ENCODE results near the gene CPNE9.

Gene CPNE9

DNA sequence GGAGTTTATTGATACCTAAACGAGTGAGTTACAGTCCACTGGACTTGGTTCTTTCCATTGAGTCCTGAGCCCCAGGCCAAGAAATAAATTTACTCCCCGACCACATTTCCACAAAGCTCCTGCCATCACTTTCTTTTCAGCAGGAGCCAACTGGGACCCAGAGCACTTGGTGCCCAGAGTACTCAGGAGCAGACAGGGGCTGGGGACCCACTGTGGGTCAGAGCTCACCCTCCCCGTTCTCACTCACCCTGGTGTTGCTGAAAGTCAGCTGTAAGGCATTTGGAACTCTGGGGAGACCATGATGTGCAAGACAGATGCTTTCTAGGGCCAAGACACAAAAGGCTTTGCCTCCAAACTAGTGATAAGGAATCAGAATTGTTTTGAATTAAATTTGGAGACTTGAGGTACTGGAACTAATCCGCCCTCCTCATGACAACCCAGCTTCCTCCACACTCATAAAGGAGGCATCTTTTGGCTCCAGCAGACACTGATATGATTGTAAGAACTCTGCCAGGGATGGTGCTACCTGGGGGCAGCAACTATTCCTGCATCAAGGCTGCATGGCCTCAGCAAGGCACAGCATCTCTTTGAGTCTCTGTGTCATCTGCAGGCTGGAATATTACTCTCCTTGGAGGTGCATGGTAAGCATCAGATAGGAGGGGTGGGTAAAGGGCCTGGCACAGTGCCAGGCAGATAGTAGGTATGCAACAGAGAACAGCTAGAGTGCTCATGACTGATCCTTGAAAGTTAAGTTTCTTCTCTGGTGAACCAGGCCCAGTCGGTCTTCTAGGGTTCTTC, 73.5 kb downstream of the CPNE9 start:
- DNase-seq (ENCODE audit: low spot score) = no peak
- H3K27ac ChIP-seq = no peak overlapping the region
- ChIA-PET CTCF (no interaction called here), POLR2A (ENCODE audit: low non-redundant PET) (interaction anchor here (1.0 kb wide), 1 partner anchor 7 kb away, joined by 3 read pairs; the partner anchor contains the start of gene CAMK1)
- TF ChIP-seq, protein P1, sequence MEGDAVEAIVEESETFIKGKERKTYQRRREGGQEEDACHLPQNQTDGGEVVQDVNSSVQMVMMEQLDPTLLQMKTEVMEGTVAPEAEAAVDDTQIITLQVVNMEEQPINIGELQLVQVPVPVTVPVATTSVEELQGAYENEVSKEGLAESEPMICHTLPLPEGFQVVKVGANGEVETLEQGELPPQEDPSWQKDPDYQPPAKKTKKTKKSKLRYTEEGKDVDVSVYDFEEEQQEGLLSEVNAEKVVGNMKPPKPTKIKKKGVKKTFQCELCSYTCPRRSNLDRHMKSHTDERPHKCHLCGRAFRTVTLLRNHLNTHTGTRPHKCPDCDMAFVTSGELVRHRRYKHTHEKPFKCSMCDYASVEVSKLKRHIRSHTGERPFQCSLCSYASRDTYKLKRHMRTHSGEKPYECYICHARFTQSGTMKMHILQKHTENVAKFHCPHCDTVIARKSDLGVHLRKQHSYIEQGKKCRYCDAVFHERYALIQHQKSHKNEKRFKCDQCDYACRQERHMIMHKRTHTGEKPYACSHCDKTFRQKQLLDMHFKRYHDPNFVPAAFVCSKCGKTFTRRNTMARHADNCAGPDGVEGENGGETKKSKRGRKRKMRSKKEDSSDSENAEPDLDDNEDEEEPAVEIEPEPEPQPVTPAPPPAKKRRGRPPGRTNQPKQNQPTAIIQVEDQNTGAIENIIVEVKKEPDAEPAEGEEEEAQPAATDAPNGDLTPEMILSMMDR (conservative IDR thresholded peaks at IDR 0.05; ENCODE audit: low read depth) = no peak

DNA sequence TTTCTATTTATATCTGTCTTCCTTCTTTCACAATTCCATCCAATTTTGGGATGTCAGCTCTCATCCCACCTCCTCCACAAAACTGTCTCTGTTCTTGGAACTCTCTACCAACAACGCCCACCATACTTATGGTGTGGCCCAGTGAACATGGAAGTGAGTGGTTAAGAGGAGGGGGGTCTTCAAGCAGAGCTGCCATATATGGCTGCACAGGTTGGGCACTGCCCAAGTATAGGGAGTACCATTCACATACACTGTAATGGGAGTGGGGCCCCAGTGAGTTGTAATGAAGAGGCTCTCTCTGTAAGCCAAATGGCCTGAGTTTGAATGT, 74.0 kb downstream of the CPNE9 start:
- TF ChIP-seq, protein P1 (conservative IDR thresholded peaks at IDR 0.05; ENCODE audit: low read depth) = no peak
- ChIA-PET CTCF (no interaction called here), POLR2A (ENCODE audit: low non-redundant PET) (interaction anchor here (1.0 kb wide), 1 partner anchor 8 kb away, joined by 3 read pairs; the partner anchor contains the start of gene CAMK1)
- no peak overlapping the region for H3K27ac ChIP-seq
- DNase-seq (ENCODE audit: low spot score) = no peak

DNA sequence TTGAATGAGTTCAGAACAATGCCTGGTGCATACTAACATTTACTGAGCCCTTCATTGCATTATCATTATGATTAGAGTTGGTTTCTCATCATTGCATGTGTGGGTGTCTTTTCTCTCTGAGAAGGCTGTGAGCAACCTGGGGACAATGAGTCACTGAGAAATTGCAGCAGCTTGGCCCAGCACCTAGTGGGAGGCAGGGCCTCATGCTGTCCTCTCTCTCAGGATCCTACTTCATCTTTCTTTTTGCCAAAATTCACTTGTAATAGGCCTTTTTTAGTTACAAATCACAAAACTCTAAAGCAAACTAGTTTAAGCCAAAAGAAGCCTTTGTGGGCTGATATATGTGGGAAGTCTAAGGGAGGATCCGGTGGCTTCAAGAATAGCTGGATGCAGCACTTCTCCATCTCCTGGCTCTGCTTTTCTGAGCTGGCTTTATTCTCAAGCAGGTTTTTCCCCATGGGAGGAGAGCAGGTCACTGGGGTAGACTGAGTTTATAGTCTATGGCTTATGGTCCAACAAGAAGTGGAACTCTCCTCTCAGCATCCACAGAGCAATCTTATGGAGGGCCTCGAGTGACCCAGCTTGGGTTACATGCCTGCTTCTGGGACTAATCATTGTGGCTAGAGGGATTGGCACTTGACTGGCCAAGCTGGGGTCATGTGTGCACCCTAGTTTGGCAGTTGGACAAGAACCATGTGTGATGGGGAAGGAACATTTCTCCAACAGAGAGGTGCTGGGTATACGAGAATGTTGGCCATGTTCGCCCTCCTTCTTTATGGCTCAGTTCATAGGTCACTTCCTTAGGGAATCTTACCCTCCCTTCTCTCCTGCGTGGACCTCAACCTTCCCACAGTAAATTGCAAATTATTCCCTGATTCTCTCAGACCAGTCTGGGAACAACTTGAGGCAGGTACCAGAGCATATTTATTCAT, 74.8 kb downstream of the CPNE9 start:
- TF ChIP-seq, protein P1 (conservative IDR thresholded peaks at IDR 0.05; ENCODE audit: low read depth) = no peak
- ChIA-PET POLR2A (ENCODE audit: low non-redundant PET) (interaction anchor here (1.0 kb wide), 1 partner anchor 9 kb away, joined by 3 read pairs; the partner anchor contains the start of gene CAMK1), CTCF (no interaction called here)
- DNase-seq (ENCODE audit: low spot score) = no peak
- no peak overlapping the region for H3K27ac ChIP-seq

DNA sequence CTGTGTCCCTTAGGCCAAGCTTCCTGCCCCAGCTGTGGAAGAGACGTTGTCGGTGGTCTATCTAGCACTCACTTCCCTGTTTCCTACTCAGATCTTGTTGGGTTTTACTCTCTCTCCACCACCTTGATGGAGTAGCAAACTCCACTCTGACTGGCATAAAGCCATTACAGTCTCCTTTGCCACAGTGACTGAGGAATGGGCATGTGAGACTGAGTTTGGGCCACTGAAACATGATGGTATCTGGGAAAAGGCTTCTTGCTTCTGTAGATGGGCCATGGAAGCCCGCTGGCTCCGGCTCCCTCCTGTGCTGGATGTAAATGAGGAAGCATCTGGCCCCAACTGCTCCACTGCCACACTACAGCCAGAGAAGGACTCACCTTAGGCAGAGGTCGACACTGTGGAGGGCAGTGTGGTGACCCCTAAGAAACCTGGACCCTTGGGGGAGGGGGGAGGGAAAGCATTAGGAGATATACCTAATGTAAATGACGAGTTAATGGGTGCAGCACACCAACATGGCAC, 75.5 kb downstream of the CPNE9 start:
- TF ChIP-seq, protein P1 (conservative IDR thresholded peaks at IDR 0.05; ENCODE audit: low read depth) = no peak
- ChIA-PET POLR2A (ENCODE audit: low non-redundant PET) (no interaction called here), CTCF (no interaction called here)
- no peak overlapping the region for H3K27ac ChIP-seq
- DNase-seq (ENCODE audit: low spot score) = no peak
